HEK293 (cell line): ENCODE measurements around the gene AFP.

ENCODE experiments used
- CTCF ChIA-PET: fragments of 350-600 bp; formaldehyde crosslinking; extraction: SDS; loops from one replicate; lab custom pipeline; 2021; ENCODE audit warnings: antibody characterized with exemption; lab: Yijun Ruan, JAX
- POLR2A ChIA-PET: fragments of 300-600 bp; formaldehyde crosslinking; extraction: SDS; loops from one replicate; lab custom pipeline; 2020; ENCODE audit warnings: antibody characterized with exemption, inconsistent platforms; lab: Yijun Ruan, JAX
- H3K27ac ChIP-seq: fragments of 200-500 bp; sonication (Bioruptor generic); 2 replicates; pipeline ENCODE4 v1.5.1; 2014; ENCODE audit warnings: low read depth, low read length, control low read depth, inconsistent platforms; ENCODE audit errors: extremely low read depth
- H3K36me3 ChIP-seq, 2 experiments: fragments of 200-500 bp in 1 of 2; sonication (Bioruptor generic) in 1 of 2; 1 replicate in 1 of 2; 2 replicates in 1 of 2; pipeline ENCODE4 v1.5.1; 2014 to 2017; ENCODE audit warnings: inconsistent platforms in 2 of 2, low read length in 2 of 2; ENCODE audit not compliant: control insufficient read depth in 2 of 2, insufficient read depth in 1 of 2
- H3K4me1 ChIP-seq: fragments of 200-500 bp; sonication (Bioruptor generic); 2 replicates; pipeline ENCODE4 v1.5.1; 2014; ENCODE audit warnings: mild to moderate bottlenecking, low read length, inconsistent platforms; ENCODE audit not compliant: control insufficient read depth, insufficient read depth
- H3K4me3 ChIP-seq: 2 replicates; pipeline ENCODE4 v1.5.1; 2011; ENCODE audit warnings: low read depth, mild to moderate bottlenecking, control low read depth, low read length, moderate library complexity
- H3K9me3 ChIP-seq: fragments of 200-500 bp; sonication (Bioruptor generic); 2 replicates; pipeline ENCODE4 v1.5.1; 2014; ENCODE audit warnings: low read depth, low read length, inconsistent platforms; ENCODE audit not compliant: control insufficient read depth, insufficient read depth
- BCL11A ChIP-seq: fragments of 450-650 bp; formaldehyde crosslinking; IDR thresholded peaks from 2 replicates; pipeline ENCODE4 v1.5.1; 2016; ENCODE audit warnings: low read depth, missing biosample characterization, missing genetic modification characterization
- BCL11B ChIP-seq: fragments of 450-650 bp; formaldehyde crosslinking; IDR thresholded peaks from 2 replicates; pipeline ENCODE4 v1.5.1; 2016; ENCODE audit warnings: low read depth, missing biosample characterization, missing genetic modification characterization
- IKZF3 ChIP-seq: fragments of 450-650 bp; IDR thresholded peaks from 2 replicates; pipeline ENCODE4 v1.5.0; 2018; ENCODE audit warnings: missing biosample characterization, mild to moderate bottlenecking, missing genetic modification characterization, moderate library complexity
- MEIS1 ChIP-seq: sonication (generic); formaldehyde crosslinking; IDR thresholded peaks from 2 replicates; pipeline ENCODE4 v1.8.1; 2022; ENCODE audit warnings: missing genetic modification reagents, mild to moderate bottlenecking, borderline replicate concordance
- PATZ1 ChIP-seq: fragments of 450-650 bp; formaldehyde crosslinking; IDR thresholded peaks from 2 replicates; pipeline ENCODE4 v1.5.1; 2016; ENCODE audit warnings: missing biosample characterization, missing genetic modification characterization
- TCF7L2 ChIP-seq: IDR thresholded peaks from 2 replicates; pipeline ENCODE4 v1.6.1; 2011; ENCODE audit warnings: low read depth, mild to moderate bottlenecking, inconsistent platforms, low read length, moderate library complexity, borderline replicate concordance
- ZNF10 ChIP-seq: fragments of 450-650 bp; formaldehyde crosslinking; IDR thresholded peaks from 2 replicates; pipeline ENCODE4 v1.5.1; 2017; ENCODE audit warnings: missing biosample characterization, missing genetic modification characterization
- ZNF202 ChIP-seq: fragments of 450-650 bp; formaldehyde crosslinking; IDR thresholded peaks from 2 replicates; pipeline ENCODE4 v1.5.1; 2016; ENCODE audit warnings: missing biosample characterization, missing genetic modification characterization, borderline replicate concordance
- ZNF211 ChIP-seq: fragments of 450-650 bp; formaldehyde crosslinking; IDR thresholded peaks from 2 replicates; pipeline ENCODE4 v1.5.1; 2016; ENCODE audit warnings: low read depth, missing biosample characterization, missing genetic modification characterization
- ZNF513 ChIP-seq: fragments of 450-650 bp; IDR thresholded peaks from 2 replicates; pipeline ENCODE4 v1.5.1; 2018; ENCODE audit warnings: missing biosample characterization, missing genetic modification characterization
- ZNF514 ChIP-seq: fragments of 450-650 bp; formaldehyde crosslinking; IDR thresholded peaks from 2 replicates; pipeline ENCODE4 v1.5.1; 2016; ENCODE audit warnings: missing biosample characterization, missing genetic modification characterization
- ZNF558 ChIP-seq: fragments of 450-650 bp; formaldehyde crosslinking; IDR thresholded peaks from 2 replicates; pipeline ENCODE4 v1.5.1; 2016; ENCODE audit warnings: missing biosample characterization, missing genetic modification characterization
- ZNF585B ChIP-seq: fragments of 450-650 bp; formaldehyde crosslinking; IDR thresholded peaks from 2 replicates; pipeline ENCODE4 v1.5.1; 2016; ENCODE audit warnings: missing biosample characterization, missing genetic modification characterization
- ZNF621 ChIP-seq: fragments of 450-650 bp; formaldehyde crosslinking; IDR thresholded peaks from 2 replicates; pipeline ENCODE4 v1.5.1; 2017; ENCODE audit warnings: missing biosample characterization, missing genetic modification characterization
- ZNF837 ChIP-seq: fragments of 450-650 bp; formaldehyde crosslinking; IDR thresholded peaks from 2 replicates; pipeline ENCODE4 v1.5.1; 2016; ENCODE audit warnings: missing biosample characterization, missing genetic modification characterization
- TF ChIP-seq, protein P1 (sequence below): fragments of 450-650 bp; formaldehyde crosslinking; IDR thresholded peaks from 2 replicates; pipeline ENCODE4 v1.5.1; 2016; ENCODE audit warnings: missing biosample characterization, missing genetic modification characterization

The AFP gene

DNA sequence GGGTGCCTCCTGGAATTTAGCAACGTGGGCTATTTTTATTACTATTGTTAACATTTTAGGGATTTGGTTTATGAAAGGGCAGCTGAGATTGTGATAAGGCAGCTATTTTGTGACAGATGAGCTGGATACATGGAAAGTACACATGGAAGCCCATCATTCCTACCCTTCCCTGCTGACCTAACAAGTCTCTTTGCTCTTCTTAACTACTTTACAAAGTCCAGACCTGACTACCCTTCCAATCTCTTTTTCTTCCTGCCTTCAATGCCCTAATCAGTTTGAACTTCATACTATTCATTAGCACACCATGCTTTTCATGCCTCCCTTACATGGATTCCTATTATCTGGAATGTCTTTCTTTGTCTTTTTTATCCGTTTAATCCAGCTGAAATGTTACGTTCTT lies 9.4 kb upstream of the AFP start:
- Histone ChIP-seq H3K4me1 (no peaks in the 10 kb centered on the region), H3K9me3 (no peaks in the 10 kb centered on the region), H3K4me3 (no peak overlapping the region), H3K27ac (no peak overlapping the region), H3K36me3 (no peaks in the 10 kb centered on the region)
- CTCF ChIA-PET, result no interaction called here
- POLR2A ChIA-PET, result interaction anchor here (1.2 kb wide), 1 partner anchor 30 kb away, joined by 3 read pairs; no protein-coding TSS in a partner anchor
- TF ChIP-seq PATZ1 (tag by site-specific recombination) (no peak), ZNF558 (tag by site-specific recombination) (no peak), ZNF202 (tag by site-specific recombination) (no peak), ZNF10 (tag by site-specific recombination) (no peak)

DNA sequence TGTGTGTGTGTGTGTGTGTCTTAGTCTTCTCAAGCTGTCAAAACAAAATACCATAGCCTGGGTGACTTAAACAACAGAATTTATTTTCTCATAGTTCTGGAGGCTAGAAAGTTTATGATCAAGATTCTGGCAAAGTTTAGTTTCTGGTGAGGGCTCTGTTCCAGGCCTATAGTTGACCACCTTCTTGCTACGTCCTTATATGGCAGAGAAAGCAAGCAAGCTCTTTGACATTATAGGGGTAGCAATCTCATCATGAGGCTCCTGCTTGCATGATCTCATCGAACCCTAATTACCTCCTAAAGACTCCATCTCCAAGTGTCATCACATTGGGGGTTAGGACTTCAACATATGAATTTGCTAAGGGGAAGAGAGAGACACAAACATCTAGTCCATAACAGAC lies 6.9 kb upstream of the AFP start:
- Histone ChIP-seq H3K4me3 (no peak overlapping the region), H3K36me3 (no peaks in the 10 kb centered on the region), H3K9me3 (no peaks in the 10 kb centered on the region), H3K4me1 (no peaks in the 10 kb centered on the region), H3K27ac (no peak overlapping the region)
- CTCF ChIA-PET, result interaction anchor here (0.6 kb wide), 1 partner anchor 14 kb away, joined by 3 read pairs; no protein-coding TSS in a partner anchor
- POLR2A ChIA-PET, result no interaction called here
- TF ChIP-seq ZNF621 (tag by site-specific recombination) (no peak), ZNF837 (tag by site-specific recombination) (no peak), MEIS1 (no peak), ZNF514 (tag by site-specific recombination) (no peak), ZNF513 (tag by site-specific recombination) (no peak), ZNF211 (tag by site-specific recombination) (no peak), BCL11B (no peak), TCF7L2 (no peak), BCL11A (tag by site-specific recombination) (no peak), IKZF3 (tag by site-specific recombination) (no peak), ZNF585B (tag by site-specific recombination) (no peak)
- TF ChIP-seq, protein P1, sequence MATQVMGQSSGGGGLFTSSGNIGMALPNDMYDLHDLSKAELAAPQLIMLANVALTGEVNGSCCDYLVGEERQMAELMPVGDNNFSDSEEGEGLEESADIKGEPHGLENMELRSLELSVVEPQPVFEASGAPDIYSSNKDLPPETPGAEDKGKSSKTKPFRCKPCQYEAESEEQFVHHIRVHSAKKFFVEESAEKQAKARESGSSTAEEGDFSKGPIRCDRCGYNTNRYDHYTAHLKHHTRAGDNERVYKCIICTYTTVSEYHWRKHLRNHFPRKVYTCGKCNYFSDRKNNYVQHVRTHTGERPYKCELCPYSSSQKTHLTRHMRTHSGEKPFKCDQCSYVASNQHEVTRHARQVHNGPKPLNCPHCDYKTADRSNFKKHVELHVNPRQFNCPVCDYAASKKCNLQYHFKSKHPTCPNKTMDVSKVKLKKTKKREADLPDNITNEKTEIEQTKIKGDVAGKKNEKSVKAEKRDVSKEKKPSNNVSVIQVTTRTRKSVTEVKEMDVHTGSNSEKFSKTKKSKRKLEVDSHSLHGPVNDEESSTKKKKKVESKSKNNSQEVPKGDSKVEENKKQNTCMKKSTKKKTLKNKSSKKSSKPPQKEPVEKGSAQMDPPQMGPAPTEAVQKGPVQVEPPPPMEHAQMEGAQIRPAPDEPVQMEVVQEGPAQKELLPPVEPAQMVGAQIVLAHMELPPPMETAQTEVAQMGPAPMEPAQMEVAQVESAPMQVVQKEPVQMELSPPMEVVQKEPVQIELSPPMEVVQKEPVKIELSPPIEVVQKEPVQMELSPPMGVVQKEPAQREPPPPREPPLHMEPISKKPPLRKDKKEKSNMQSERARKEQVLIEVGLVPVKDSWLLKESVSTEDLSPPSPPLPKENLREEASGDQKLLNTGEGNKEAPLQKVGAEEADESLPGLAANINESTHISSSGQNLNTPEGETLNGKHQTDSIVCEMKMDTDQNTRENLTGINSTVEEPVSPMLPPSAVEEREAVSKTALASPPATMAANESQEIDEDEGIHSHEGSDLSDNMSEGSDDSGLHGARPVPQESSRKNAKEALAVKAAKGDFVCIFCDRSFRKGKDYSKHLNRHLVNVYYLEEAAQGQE (tag by site-specific recombination), result no peak
